Measurements from ENCODE around the gene TTC5.

Gene TTC5

GRCh38 chr14:20305265-20306078 is at the start of gene TTC5:
Gene TTC5 (minus strand): TSS chr14:20305951. CDS start chr14:20305937, 14 bp downstream.
- in situ Hi-C loops (cut with MboI; ENCODE audit: low sequenced_read_pairs), result no loop called here

GRCh38 chr14:20350860-20351259 is 45.1 kb upstream of the TTC5 start:
- in situ Hi-C loops (cut with MboI; ENCODE audit: low sequenced_read_pairs), result no loop called here

GRCh38 chr14:20350282-20350681 is 44.5 kb upstream of the TTC5 start:
- in situ Hi-C loops (cut with MboI; ENCODE audit: low sequenced_read_pairs), result no loop called here

GRCh38 chr14:20347747-20348146 is 42.0 kb upstream of the TTC5 start:
- in situ Hi-C loops (cut with MboI; ENCODE audit: low sequenced_read_pairs), result loop anchor here (25.0 kb wide), 1 partner anchor 515 kb away; no protein-coding TSS in a partner anchor

- in situ Hi-C loops (cut with MboI; ENCODE audit: low sequenced_read_pairs), result loop anchor here (25.0 kb wide), 1 partner anchor 516 kb away; no protein-coding TSS in a partner anchor
Measured at GRCh38 chr14:20346713-20347112, 41.0 kb upstream of the TTC5 start.

- in situ Hi-C loops (cut with MboI; ENCODE audit: low sequenced_read_pairs), result loop anchor here (25.0 kb wide), 1 partner anchor 517 kb away; no protein-coding TSS in a partner anchor
Measured at GRCh38 chr14:20345366-20345765, 39.6 kb upstream of the TTC5 start.

- in situ Hi-C loops (cut with MboI; ENCODE audit: low sequenced_read_pairs), result loop anchor here (25.0 kb wide), 1 partner anchor 518 kb away; no protein-coding TSS in a partner anchor
Measured at GRCh38 chr14:20343862-20344220, 38.1 kb upstream of the TTC5 start.

- in situ Hi-C loops (cut with MboI; ENCODE audit: low sequenced_read_pairs), result loop anchor here (25.0 kb wide), 1 partner anchor 519 kb away; no protein-coding TSS in a partner anchor
Measured at GRCh38 chr14:20343092-20343861, 37.5 kb upstream of the TTC5 start, which contains the start of gene PARP2. Gene PARP2 (plus strand): TSS chr14:20343635. CDS start chr14:20343642, 7 bp downstream.

- in situ Hi-C loops (cut with MboI; ENCODE audit: low sequenced_read_pairs), result loop anchor here (25.0 kb wide), 1 partner anchor 521 kb away; no protein-coding TSS in a partner anchor
Measured at GRCh38 chr14:20341646-20342045, 35.9 kb upstream of the TTC5 start.

- in situ Hi-C loops (cut with MboI; ENCODE audit: low sequenced_read_pairs), result loop anchor here (25.0 kb wide), 1 partner anchor 521 kb away; no protein-coding TSS in a partner anchor
Measured at GRCh38 chr14:20341032-20341431, 35.3 kb upstream of the TTC5 start.

GRCh38 chr14:20334017-20334416 is 28.3 kb upstream of the TTC5 start:
- in situ Hi-C loops (cut with MboI; ENCODE audit: low sequenced_read_pairs), result loop anchor here (5.0 to 25.0 kb wide), 2 partner anchors 278 to 528 kb away; no protein-coding TSS in a partner anchor

- in situ Hi-C loops (cut with MboI; ENCODE audit: low sequenced_read_pairs), result loop anchor here (5.0 to 25.0 kb wide), 2 partner anchors 279 to 529 kb away; no protein-coding TSS in a partner anchor
Measured at GRCh38 chr14:20333494-20333841, 27.7 kb upstream of the TTC5 start.

GRCh38 chr14:20332788-20333493 is 27.2 kb upstream of the TTC5 start, which contains the start of gene CCNB1IP1:
Gene CCNB1IP1 (minus strand): TSS chr14:20333279. CDS start chr14:20316523, 16,756 bp downstream.
- in situ Hi-C loops (cut with MboI; ENCODE audit: low sequenced_read_pairs), result loop anchor here (5.0 to 25.0 kb wide), 2 partner anchors 279 to 529 kb away; no protein-coding TSS in a partner anchor

GRCh38 chr14:20332431-20332787 is 26.7 kb upstream of the TTC5 start:
- in situ Hi-C loops (cut with MboI; ENCODE audit: low sequenced_read_pairs), result loop anchor here (5.0 to 25.0 kb wide), 2 partner anchors 280 to 530 kb away; no protein-coding TSS in a partner anchor

- in situ Hi-C loops (cut with MboI; ENCODE audit: low sequenced_read_pairs), result loop anchor here (5.0 to 25.0 kb wide), 2 partner anchors 281 to 531 kb away; no protein-coding TSS in a partner anchor
Measured at GRCh38 chr14:20331053-20331613, 25.4 kb upstream of the TTC5 start.

- in situ Hi-C loops (cut with MboI; ENCODE audit: low sequenced_read_pairs), result loop anchor here (25.0 kb wide), 1 partner anchor 533 kb away; no protein-coding TSS in a partner anchor
Measured at GRCh38 chr14:20329355-20329754, 23.6 kb upstream of the TTC5 start.

GRCh38 chr14:20328705-20329104 is 23.0 kb upstream of the TTC5 start:
- in situ Hi-C loops (cut with MboI; ENCODE audit: low sequenced_read_pairs), result loop anchor here (25.0 kb wide), 1 partner anchor 534 kb away; no protein-coding TSS in a partner anchor

GRCh38 chr14:20327005-20327869 is 21.5 kb upstream of the TTC5 start:
- in situ Hi-C loops (cut with MboI; ENCODE audit: low sequenced_read_pairs), result loop anchor here (25.0 kb wide), 1 partner anchor 535 kb away; no protein-coding TSS in a partner anchor

- in situ Hi-C loops (cut with MboI; ENCODE audit: low sequenced_read_pairs), result no loop called here
Measured at GRCh38 chr14:20317720-20318119, 12.0 kb upstream of the TTC5 start.
